HepG2 (cell line): ENCODE measurements around the gene CACHD1.

Source experiments
- BORCS8-MEF2B ChIP-seq: sonication (generic); formaldehyde crosslinking; IDR thresholded peaks from 2 replicates; pipeline ENCODE4 v1.8.0; 2022; ENCODE audit warnings: mild to moderate bottlenecking, missing genetic modification reagents
- CBX5 ChIP-seq: sonication (generic); formaldehyde crosslinking; IDR thresholded peaks from 2 replicates; pipeline ENCODE4 v1.4.0; 2020; ENCODE audit warnings: missing genetic modification reagents, borderline replicate concordance
- HMG20A ChIP-seq: IDR thresholded peaks from 2 replicates; pipeline ENCODE4 v1.6.1; 2016; ENCODE audit warnings: borderline replicate concordance
- TOE1 ChIP-seq: sonication (generic); formaldehyde crosslinking; IDR thresholded peaks from 2 replicates; pipeline ENCODE4 v1.4.0; 2020; ENCODE audit warnings: mild to moderate bottlenecking, missing genetic modification reagents
- YY1 ChIP-seq: IDR thresholded peaks from 2 replicates; pipeline ENCODE4 v1.6.1; 2011; ENCODE audit warnings: low read length, low read depth, moderate library complexity, mild to moderate bottlenecking; ENCODE audit not compliant: insufficient read depth, insufficient replicate concordance

DNA sequence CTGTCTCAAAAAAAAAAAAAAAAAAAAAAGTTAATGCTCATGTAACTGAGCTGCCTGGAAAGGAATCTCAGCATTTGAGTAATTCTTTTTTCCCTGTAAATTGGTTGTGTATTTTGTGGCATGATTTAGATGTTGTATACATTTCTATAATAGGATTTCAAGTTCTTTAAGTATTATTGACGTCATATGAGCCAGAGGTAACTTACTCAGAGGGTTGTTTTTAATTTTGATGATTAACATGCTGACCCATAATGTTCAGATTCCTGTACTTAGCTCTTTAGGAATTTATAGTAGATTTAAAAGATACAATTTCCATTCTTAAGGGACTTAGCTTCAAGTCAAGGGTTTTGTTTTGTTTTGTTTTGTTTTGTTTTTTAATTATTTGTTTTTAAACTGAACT lies 120.4 kb downstream of the CACHD1 start:
- TF ChIP-seq CBX5 (CRISPR knock-in tag) (no peak), YY1 (no peak), BORCS8-MEF2B (CRISPR knock-in tag) (no peak), HMG20A (CRISPR knock-in tag) (no peak), TOE1 (CRISPR knock-in tag) (no peak)
